Fibroblast of skin of left biceps (primary cell): ENCODE results near the gene SIM1.

ENCODE experiments used
- DNase-seq, 2 experiments: peaks; one replicate each; pipeline ENCODE4 v3.0.0-alpha.2; 2013; ENCODE audit warnings: low read depth in 2 of 2

The SIM1 gene, protein sequence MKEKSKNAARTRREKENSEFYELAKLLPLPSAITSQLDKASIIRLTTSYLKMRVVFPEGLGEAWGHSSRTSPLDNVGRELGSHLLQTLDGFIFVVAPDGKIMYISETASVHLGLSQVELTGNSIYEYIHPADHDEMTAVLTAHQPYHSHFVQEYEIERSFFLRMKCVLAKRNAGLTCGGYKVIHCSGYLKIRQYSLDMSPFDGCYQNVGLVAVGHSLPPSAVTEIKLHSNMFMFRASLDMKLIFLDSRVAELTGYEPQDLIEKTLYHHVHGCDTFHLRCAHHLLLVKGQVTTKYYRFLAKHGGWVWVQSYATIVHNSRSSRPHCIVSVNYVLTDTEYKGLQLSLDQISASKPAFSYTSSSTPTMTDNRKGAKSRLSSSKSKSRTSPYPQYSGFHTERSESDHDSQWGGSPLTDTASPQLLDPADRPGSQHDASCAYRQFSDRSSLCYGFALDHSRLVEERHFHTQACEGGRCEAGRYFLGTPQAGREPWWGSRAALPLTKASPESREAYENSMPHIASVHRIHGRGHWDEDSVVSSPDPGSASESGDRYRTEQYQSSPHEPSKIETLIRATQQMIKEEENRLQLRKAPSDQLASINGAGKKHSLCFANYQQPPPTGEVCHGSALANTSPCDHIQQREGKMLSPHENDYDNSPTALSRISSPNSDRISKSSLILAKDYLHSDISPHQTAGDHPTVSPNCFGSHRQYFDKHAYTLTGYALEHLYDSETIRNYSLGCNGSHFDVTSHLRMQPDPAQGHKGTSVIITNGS

DNA sequence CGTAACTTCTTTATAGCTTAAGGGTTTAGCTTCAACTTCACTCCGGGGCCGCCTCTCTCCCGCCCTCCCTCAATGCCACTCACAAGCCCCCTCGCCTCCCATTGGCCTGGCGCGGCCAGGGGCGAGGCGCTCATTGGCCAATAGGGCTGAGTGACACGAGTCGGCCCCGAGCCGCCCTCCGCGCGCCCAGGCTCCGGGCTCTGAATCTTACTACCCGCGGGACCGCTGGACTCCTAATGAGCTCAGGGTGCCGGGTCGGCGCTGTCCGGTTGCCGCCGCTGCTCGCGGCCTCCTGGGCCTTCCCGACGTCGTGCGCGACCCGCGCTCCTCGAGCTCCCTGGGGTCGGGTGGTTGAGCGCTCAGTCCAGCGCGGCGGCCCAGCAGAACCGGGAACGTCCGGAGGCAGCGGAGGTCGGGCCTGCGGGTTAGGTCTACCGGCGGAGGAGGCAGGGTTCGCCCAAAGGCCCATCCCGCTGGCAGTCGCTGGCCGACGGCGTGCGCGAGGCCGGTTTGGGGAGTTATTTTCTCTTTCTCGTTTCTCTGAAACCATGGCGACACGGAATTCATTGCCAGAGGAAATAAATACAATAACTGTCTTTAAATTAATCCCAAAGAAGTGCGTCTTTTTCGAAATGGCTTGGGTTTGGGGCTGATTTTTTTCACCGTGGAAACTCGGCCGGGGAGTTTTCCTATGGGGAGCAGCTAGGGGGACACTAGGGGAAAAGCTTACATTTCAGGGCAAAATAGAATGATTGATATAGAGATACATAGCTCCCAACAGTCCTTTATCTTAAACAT lies at the start of gene SIM1:
TSS of gene SIM1 (minus strand) at position 19 of the 798 bp plus-strand sequence. CDS start 1,453 bp downstream, outside the sequence.
- peak; percentile 82 to 87 for DNase-seq

DNA sequence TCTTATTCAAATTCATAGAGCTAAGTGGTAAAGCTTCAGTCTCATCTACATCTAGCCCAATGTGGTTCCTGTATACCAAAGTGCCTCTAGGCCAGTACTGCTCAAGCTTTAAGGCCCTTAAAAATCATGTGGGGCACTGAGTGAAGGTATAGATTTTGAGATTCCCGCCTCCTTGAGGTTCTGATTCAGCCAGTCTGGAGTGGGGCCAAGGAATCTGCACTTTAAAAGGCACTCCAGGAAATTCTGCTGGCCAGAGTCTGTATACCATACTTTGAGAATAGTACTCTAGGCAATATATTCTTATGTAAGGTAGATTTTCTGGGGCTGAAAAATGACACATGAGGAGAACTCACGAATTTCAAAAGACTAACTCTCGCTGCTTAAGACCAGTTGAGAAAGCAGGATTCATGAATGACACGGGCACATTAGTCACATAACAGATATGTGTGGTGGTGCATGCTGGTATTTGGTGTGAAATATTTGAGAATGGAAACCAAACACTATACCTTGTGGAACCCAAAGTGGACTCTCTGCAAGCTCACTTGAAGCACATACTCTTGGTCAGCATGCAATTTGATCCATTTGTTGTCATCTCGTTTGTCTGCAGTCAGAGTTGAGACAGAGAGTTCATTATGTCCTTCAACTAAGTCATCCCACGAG lies 47.6 kb upstream of the SIM1 start:
- peak in 1 of 2 experiments; percentile 13 for DNase-seq

DNA sequence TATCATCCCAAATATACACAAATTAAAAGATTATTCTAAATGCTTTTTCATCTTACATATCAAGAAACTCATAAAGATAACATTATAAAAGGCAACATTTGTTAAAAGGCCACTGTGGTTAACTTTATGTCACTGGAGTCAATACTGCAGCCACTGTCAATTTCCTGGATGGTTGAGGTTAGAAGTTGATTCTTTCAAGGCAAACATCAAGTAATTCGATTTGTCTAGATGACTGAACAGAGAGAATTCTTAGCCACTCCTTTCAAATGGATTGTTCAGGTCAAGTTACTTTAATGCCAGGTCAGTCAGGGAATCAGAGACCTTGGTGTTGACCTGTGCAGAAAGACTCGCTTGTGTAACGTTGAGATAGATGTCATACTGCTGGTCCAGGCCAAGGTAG lies 44.4 kb upstream of the SIM1 start:
- no peak for DNase-seq

DNA sequence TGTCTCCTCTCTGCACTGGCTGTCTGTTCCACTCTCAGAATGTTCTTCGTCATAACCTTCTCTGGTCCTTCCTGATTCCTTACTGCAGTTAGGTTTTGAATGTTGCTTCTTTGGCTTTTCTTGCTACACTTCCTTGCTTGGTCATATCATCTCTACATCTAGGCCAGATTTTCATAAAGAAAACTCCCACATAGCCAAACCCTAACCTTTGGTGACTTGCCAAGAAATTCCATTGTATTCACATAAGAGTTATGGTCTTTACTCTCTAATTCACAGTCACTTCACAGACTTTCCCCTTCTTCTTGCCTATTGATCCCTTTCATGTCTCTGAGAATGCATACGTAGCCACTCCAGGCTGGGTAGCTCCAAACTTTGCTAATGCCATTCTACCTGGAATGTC lies 41.9 kb upstream of the SIM1 start:
- peak in 1 of 2 experiments; percentile 55 for DNase-seq

DNA sequence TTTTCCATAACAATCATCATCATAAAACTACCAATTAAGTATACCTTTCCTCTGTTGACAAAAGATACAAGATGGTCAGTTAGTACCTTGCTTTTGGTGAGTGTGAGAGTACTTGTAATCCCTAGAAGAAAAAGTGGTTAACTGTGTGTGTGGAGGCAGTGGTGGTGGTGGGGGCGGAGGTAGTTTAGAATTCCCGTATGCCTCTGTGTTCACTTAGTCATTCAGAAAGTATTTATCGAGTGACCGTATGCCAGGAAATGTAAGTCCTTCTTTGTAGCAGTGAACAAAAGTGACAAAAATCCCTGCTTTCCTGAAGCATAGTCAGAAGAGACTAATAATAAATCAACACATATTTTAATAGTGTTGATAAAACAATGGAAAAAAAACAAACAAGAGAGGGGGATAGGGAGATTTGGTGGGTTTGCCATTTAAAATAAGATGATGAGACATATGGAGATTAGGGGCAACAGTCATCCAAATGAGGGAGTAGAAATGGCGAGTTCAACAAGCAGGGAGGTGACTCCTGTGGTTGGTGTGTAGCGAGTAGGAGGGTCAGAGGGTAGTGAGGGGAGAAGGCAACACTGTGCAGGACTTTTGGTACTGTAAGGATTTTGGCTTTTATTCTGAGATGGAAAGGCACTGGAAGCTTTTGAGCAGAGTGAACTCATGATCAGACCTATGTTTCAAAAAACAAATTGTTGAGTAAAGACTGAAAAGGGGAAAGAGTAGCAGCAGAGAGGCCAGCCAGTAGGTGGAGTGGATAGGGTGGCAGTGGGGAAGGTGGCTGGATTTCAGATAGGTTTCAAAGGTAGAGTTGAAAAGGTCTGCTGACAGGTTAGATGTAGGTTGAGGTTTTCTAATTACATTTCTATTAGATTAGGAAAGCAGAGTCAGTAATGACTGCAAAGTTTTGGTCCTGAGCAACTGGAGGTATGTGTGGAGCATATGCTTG lies 40.3 kb upstream of the SIM1 start:
- peak in 1 of 2 experiments; percentile 51 for DNase-seq

DNA sequence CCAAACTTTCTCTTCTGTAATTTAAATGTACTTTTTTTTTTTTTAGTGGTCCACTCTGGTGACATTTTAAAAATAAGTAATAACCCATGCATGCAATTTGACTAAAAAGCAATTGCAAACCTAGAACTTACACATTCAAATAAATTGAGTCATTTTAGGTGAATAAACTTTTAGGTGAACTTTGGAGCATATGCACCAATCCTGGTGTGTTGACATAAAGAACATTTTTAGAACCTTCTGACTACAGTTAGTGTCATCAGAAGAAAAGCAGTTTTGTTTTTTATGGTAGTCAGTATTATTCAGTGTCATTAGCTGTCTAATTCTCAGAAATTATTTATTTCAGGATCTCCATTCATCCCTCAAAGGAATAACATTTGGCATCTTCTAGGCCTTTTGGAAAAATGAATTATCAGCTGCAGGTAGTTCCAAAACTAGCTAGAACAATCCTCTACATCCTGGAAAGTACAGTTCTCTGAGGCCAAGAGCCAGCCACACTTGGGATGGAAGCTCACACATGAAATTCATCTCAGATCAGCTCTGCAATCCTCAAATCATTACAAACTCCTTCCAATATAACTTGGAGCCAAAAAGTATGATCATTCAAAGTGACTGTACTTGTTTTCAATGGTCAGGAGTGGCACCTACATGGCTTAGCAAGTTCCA lies 38.5 kb upstream of the SIM1 start:
- DNase-seq = no peak

DNA sequence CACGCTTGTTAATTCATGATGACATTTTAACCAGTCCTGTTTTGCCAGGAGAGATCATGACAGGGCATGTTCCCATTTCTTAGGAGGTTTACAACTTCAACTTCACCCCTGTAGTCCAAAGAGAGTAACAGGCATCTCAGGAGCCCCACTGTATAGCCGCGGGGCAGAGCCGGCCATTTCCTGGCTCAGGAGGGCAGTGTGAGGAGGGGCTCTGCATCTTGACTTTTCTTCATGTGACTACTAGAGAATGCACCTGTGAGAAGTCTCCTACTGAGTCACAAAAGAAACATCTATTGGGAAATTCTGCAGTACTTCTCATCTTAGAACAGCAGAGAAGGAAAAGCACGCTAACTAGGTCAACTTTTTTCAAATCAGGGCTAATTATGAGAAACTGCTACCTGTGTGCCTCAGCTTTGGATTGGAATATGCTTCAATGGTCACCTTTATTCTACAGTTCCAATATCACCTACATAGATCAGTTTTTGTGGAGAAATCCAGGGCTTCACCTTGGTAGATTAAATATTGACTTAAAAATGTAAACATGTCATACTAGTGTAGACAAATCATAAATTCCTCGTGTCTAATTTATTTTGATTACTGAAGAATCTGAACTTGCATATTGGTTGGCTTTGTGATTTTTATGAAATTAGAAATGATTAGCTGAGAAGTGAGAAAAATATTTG lies 28.6 kb upstream of the SIM1 start:
- no peak for DNase-seq

DNA sequence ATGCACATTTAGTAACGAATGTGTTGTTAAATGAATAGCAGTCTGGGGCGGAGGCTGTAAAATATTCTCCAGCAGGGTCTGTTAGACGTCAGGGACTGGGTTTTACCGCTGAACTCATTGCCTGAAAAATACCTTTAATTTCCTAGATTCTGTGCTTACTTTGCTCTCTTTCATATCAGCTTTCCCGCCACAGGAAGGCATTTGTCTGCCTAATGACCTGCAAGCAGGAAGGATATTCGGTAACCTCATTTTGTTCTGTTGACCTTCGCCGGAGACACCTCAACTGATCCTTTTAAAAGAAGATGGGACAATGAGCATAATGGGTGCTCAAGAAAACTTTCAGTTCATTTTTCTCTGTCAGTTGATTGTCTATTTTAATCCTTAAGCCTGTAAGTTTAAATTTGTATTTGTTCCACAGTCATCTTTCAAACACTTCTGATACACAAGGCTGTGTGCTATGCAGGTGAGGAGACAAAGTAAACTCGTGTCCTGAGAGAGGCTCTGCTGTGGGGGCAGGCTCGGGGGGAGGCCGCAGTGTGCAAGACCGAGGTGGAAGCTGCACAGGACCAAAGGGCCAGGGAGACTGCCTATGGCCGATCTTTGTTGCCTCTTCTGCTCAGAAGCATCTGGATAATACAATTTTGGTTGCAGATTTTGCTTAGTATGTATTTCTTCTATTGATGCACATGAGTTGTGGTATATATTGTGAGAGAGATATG lies 27.4 kb upstream of the SIM1 start:
- DNase-seq = no peak

DNA sequence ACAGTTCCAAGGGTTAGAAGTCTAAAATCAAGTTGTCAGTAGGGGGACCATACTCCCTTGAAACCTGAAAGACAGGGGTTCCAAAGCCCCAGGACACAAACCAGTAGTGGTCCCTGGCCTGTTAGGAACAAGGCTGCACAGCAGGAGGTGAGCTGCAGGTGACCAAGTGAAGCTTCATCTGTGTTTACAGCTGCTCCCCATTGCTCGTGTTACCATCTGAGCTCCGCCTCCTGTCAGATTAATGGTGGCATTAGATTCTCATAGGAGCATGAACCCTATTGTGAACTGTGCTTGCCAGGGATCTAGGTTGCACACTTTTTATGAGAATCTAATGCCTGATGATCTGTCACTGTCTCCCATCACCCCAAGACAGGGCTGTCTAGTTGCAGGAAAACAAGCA lies 25.3 kb upstream of the SIM1 start:
- no peak for DNase-seq

DNA sequence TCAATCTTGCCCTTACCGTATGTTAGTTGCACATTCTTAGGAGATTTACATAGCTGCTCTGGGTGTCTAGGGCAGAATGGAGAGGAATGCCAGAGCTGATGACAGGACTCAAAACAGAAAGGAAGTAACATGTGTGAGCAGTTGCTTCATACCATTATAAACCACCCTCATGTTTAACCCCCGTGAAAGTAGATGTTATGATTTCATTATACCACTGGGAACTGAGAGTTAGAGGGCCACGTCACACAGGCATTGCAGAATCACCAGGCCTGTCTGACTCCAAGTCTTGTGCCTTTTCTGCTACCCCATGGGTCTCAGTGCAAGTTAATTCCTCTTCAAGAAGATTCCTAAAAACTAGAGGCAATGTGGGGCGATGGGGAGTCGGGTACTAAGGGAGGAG lies 23.5 kb upstream of the SIM1 start:
- DNase-seq = no peak

DNA sequence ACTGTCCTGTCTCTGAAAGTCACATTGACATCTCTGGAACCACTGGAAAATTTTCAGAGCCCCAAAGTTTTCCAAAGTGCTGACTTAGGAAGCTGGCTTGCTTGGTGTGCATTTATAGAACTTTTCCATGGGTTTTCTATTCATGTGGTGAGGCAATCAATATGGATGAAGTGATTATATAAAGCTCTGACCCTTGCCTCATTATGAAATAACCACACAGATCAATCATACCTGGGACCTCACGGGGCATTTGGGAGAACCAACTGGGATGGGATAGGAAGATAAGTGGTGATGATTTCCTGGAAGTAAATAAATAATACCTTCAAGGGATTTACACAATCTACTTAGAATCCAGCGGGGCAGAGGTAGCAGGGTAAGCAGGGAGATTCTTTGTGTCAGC lies 22.9 kb upstream of the SIM1 start:
- DNase-seq = no peak

DNA sequence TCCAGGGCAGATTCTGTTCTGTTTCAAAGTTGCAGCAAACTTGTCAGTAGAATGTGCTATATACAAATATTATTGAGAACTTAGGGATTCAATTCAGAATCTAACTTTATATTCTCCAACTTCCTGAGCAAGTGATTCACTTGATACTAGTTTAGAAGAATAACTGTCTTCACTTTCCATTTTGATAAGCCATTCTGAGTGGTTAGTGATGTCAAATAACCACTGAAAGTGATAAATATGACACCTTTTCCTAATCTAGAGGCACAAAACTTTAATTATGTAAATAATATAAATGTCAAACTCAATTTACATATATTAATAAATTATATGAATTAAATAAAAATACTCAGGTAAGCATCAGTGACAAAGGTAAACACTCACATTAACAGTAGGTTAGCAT lies 20.5 kb upstream of the SIM1 start:
- no peak for DNase-seq

DNA sequence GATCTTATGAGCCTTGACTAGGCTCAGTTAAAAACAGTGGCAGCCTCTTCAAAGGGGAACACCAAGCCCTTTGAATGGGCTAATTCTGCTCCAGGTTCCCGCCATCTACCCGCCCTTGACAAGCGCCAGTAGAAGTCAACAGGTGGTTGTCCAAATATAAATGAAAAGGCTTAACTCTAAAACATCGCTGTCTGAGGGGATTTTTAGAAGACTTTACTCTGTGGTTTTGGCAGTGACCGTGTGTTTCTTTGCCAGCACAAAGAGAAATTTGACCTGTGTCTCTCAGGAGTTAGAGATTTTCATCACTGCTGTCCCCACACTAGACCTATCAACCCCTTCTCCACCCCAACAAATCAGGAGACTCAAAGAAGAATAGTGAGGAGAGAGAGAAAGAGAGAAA lies 19.8 kb upstream of the SIM1 start:
- DNase-seq = no peak

DNA sequence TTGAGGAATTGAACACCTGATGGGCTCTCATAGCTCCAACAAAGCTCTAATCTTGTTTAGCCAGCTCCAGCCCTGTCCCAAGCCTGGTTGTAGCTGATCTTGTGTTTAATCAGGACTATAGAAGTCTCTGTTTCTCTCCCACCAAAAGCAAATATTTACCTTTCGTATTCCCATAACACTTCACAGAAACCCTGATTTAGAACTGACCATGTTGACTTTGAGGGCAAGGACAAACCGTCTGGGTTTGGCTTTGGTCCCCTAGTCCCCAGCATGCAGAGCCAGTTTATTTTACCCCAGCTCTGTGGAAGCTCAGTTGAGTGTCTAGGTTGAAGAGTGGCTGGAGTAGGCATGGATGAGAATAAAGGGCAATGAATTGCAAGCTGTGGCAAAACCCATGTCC lies 18.0 kb upstream of the SIM1 start:
- no peak for DNase-seq

DNA sequence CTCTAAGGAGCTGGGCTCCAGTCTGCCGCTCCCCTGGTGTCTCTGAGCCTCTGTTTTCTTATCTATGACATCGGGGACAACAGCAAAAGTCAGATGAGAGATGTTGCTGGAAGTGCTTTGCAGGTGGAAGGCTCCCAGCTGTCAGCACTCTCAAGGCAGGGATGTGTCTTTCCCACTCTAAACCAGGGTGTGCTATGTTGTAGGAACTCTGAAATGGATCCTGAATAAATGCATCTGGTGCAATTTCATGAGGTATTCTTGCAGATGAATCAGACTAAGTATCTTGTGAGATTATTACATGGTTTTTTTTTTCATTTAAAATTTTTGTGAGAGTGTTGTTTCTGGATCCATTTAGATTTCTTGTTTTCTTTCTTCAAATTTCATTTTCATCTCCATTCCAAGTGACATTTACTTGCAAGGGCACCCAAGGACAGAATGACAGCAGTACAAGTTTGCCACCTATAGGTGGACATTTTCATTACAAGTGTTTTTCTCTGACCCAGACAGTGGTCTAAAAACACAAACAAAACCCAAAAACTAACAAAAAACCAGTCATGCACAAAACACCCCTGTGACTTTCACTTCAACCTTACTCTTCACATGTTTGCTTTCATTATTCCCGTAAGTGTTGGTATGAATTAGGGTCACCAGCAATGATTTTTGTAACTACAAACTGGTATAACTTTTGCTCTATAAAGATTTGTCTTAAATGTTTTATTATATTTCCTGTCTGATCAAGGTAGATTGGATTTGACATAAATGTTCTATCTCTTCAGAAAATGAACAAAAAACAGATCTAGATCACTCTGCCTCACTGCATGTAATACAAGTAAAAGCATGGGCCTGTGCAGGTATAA lies 14.7 kb upstream of the SIM1 start:
- no peak for DNase-seq

DNA sequence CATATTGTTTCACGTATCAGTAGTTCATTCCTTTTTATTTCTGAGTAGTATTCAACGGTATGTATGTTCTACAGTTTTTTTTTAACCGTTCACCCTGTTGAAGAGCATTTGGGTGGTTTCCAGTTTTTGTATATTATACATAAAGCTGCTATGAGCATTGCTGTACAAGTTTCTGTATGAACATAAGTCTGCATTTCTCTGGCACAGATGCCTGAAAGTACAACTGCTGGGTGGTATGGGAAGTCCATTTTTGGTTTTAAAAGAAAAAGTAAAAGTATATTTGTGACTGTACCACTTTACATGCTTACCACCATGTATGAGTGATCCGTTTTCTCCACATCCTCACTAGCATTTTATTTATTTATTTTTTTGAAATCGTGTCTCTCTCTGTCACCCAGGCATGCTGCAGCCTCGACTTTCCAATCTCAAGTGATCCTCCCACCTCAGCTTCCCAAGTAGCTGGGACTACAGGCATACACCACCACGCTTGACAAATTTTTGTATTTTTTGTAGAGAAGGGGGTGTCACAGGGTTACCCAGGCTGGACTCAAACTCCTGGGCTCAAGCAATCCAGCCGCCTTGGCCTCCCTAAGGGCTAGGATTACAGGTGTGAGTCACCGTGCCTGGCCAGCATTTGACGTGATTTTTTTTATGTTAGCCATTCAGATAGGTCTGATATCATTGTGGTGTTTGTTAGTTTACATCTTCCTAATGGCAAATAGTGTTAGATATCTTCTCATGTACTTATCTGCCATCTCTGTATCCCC lies 11.0 kb upstream of the SIM1 start:
- no peak for DNase-seq

DNA sequence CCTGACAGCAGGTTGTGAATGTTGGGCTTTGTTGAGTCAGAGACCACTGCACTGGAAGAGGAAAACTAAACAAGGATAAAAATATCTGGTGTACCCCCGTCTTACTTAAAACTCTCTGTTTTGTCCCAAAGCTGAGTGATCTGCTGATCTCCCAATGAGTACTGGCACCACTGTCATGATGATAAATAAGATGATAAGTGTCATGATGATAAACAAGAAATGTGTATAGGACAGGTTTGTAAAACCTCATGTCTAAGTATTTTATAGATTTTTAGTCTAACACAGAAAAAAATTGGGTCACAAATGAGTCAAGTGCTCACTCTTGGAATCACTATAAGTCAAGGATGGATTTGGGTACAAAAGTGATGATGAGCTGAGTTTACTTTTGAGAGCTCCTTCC lies 8.5 kb upstream of the SIM1 start:
- DNase-seq = no peak
